Inflammatory macrophage treated with lipopolysaccharide for 4 hours (primary cell): Measurements from ENCODE around the gene MAFB.

ENCODE experiments used
- DNase-seq: peaks from one replicate; pipeline ENCODE4 v3.0.0-alpha.2; 2020

The MAFB gene

DNA sequence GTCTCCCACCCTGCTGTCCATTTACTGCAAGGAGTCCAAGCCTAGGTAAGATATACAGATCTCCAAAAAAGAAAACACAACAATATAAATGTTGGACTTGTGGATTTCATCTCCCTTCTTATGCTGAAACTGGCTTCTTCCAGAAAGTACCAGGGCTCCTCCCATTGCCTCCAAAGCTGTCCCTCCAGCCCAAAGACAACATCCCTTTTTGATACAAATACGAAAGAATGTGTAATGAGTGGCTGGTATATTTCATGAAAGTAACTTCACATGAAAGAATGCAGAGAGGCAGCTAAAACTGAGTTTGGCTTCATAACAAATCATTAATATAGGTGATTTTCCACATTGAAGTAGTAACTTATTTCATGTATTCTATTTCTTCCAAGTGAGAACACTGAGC lies 7.9 kb downstream of the MAFB start:
- no peak for DNase-seq

GRCh38 chr20:40680161-40680959 lies 8.7 kb downstream of the MAFB start:
- peak; percentile 86 for DNase-seq

GRCh38 chr20:40679184-40679583 lies 9.9 kb downstream of the MAFB start:
- no peak for DNase-seq

DNA sequence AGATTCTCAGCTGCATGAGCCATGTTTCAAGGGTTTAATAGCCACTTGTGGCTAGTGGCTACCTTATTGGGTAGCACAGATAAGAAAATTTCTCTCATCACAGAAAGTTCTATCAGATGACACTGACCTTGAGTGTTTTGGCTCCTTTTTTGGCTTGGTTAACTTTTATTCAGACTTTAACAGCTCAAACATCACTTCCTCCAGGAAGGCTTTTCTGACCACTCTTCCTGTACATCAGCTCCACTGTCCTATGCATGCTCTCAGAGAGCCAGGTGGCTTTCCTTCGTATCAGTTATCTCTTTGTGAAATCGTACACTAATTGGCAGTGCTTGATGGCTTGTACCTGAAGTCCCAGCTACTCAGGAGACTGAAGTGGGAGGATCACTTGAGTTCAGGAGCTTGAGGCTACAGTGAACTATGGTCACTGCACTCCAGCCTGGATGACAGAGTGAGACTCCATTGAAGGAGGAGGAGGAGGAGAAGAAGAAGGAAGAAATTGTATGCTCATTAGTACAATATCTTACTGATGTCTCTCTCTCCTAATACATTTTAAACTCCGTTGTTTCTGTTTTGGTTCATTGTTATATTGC lies 10.7 kb downstream of the MAFB start:
- DNase-seq = no peak

DNA sequence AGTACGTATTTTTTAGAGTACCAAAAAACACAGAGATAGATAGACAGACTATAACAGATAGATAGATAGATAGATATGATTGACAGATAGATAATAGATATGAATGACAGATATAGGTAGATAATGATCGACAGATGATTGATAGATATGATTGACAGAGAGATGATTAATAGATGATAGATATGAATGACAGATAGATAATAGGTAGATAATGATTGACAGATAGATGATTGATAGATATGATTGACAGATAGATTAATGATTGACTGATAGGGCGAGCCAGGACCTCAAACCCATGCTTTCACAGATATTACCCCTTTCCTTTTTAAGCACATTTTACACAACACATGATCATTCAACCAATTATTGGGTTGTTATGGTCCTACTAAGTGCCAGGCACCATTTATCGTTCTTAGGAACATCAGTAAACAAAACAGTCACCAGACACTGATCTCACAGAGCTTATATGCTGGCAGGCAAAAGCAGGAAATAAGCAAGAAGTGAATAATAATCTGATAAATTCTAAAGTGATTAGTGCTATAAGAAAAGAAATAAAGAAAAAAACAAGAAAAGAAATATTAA lies 11.6 kb downstream of the MAFB start:
- no peak for DNase-seq

DNA sequence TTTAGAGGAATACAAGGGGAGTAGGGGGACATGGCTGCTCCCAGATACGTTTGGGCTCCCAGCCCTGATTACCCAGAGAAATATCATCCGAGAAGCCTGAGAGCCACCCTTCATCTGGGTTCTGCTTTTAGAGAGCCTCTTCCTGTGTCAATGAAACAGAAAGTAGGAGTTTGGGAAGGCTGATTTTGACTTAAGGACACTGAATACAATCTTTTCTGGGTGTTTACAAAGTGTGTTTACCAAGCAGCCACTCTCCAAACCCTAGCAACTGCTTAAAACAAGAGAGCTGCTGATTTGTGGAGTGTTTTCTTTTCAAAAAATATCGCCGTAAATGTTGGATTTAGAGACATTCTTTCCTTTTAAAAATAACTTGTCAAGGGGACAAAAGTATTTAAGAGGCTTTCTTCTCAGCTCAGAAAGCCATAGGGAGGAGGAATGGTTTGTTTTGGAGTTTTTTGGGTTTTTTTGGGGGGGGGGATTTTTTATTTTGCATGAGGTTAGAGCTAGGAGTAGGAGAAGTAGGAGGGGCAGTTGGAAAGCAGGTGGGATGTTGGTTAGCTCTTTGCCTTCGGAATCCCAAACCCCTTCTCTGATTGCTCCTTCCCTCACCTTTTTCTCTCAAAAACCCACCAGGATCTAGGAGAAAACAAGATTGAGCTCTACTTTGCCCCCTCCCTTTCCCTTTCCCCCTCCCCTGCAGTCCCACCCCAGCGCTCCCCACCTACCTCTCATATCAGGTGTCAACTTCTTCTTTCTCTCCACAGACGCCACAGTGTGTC lies 12.4 kb downstream of the MAFB start:
- DNase-seq = peak; percentile 71

DNA sequence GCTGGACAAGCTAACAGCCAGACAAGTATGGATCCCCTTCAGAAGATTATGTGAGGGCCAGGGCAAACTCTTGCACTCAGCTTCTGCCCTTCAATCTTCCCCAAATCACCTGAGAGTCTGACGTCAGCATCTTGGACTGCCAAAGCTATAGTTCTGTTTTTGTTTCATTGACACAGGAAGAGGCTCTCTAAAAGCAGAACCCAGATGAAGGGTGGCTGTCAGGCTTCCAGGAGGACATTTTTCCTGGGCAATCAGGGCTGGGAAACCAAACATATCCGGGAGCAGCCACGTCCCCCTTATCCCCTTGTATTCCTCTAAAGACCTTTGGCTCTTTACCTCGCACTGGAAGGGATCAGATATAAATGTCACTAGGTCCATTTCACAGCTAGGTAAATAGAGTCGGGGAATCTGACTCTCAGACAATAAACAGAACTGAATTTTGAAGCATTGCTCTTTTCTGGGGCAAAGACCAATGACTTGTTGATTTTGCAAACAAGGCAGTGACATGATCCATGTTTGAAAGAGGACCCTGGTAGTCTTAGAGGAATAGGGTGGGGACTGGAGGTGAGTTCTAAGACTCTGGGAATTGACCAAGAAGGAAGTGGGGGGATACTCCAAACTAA lies 13.3 kb downstream of the MAFB start:
- DNase-seq = peak; percentile 41

DNA sequence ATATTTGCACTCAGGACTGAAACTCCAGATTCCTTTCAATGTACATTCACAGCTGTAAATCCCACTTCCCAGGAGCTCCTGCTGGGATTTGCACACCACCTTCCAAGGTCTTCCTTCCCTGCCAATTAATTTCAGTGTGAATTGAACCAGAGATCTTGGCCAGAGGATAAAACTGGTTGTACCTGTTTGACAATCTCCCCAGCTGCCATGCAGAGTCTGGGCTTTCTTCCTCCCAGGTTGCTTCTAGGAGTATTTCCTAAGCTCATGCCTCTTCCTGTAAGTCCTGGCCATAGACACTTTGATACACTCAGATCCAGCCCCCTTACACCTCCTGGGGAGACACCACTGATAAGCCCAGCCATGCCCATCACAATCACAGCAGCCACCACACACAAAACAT lies 15.6 kb downstream of the MAFB start:
- no peak for DNase-seq

GRCh38 chr20:40672095-40672494 lies 16.9 kb downstream of the MAFB start:
- no peak for DNase-seq

DNA sequence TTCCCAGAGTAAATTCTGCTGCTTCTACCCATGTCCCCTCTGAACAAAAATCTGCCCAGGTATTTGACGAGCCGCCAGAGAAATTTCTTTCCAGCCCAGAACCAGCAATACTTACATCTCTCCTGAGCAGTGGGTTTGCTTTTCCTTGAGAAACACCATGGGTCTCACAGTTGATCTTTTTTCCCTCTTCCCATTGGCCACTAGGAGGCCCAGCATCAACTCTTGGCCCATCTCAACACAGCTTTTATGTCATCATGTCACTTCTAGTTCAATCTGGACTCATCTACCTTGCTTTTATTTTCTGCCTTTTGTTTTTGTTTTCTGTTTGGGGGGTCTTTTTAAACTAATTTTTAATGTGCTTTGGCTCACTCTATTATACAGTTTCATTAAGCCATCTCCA lies 18.8 kb downstream of the MAFB start:
- DNase-seq = no peak

GRCh38 chr20:40669692-40670091 lies 19.3 kb downstream of the MAFB start:
- DNase-seq = no peak

GRCh38 chr20:40668449-40669228 lies 20.4 kb downstream of the MAFB start:
- DNase-seq = no peak

DNA sequence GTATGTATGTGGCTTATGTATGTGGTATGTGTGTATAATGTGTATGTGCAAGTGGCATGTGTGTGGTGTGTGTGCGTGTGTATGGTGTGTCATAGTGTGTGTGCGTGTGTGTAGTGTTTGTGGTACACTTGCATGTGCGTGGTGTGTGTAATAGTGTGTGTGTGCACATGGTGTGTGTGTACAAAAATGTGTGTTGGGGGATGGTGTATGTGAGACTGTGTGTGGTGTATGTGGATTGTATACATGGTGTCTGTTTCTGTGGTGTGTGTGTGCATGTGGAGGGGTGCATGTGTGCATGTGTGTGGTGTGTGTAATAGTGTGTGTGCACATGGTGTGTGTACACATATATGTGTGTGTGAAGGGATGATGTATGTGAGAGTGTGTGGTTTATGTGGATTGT lies 21.5 kb downstream of the MAFB start:
- no peak for DNase-seq

GRCh38 chr20:40666336-40666735 lies 22.7 kb downstream of the MAFB start:
- DNase-seq = no peak

- DNase-seq = no peak
Measured at GRCh38 chr20:40664891-40665290, 24.1 kb downstream of the MAFB start.

GRCh38 chr20:40663991-40664880 lies 24.8 kb downstream of the MAFB start:
- no peak for DNase-seq

DNA sequence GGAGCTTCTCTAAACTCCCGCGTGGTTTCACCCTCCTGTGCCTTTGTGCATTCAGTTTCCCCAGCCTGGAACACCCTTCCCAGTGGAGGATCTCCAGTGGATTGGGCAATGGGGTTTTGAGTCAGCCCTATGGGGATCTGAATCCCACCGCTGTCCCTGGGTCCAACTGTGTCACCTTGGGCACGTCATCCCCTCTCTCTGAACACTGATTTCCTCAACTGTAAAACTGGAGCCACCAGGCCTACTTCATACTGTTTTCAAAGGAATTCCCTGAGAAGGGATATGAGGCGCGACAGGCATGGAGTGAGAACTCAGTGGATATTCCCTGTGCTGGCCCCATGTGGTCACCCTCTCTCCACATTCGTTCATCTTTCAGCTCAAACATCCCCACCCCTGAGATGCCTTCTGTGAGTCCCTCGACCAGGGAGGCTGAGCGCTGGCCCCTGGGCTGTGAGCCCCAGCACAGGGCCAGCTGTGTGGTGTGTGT lies 25.7 kb downstream of the MAFB start:
- no peak for DNase-seq

- DNase-seq = no peak
Measured at GRCh38 chr20:40659567-40659966, 29.5 kb downstream of the MAFB start.

GRCh38 chr20:40658509-40658908 lies 30.5 kb downstream of the MAFB start:
- DNase-seq = no peak

DNA sequence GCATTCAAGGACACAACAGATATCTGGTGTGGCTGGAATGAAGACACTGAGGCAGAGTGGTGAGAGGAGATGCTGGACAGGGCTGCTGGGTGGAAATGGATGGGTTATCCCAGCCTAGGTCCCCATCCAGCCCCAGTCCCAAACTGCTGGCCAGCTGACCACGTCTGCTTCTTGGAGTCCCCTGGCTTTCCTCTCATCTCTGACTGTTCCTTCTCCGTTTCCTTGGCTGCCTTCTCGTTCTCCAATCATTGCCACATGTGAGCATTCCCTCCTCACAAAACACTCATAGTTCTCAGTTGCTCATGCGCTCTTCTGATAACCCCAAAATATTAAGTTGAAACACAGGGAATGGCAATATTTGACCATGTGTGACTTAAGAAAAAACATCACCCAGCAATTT lies 31.5 kb downstream of the MAFB start:
- DNase-seq = no peak

- DNase-seq = no peak
Measured at GRCh38 chr20:40655451-40655850, 33.6 kb downstream of the MAFB start.
